Superior temporal gyrus (tissue), 1 donor: ENCODE results near the gene LMBR1L.
A peak's percentile ranks its signal among the peaks of the same experiment; 100 is the strongest.
"Not testable (repeated sequence)": the region's sequence is repeated elsewhere in the genome, so short reads cannot be mapped to it uniquely, and the experiment has no call there.

Experiments
- DNase-seq: peaks from one replicate; pipeline ENCODE4 v3.0.0-alpha.2; 2016; ENCODE audit errors: extremely low spot score

LMBR1L gene

GRCh38 chr12:49088150-49088931 lies 22.3 kb downstream of the LMBR1L start:
- peak; percentile 93 for DNase-seq

GRCh38 chr12:49086116-49086515 lies 24.5 kb downstream of the LMBR1L start:
- no peak for DNase-seq

DNA sequence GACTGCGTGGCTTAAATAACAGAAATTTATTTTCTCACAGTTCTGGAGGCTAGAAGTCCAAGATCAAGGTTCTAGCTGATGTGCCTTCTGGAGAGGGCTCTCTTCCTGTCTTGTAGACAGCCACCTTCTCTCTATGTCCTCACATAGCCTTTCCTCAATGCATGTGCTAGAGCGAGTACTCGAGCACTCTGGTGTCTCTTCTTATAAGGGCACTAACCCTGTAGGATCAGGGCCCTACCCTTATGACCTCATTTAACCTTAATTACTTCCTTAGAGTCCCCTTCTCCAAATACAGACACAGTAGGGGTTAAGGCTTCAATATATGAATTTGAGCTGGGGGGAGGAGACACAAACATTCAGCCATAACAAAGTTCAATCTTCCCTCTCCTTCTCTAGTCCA lies 26.2 kb downstream of the LMBR1L start:
- DNase-seq = no peak

- no peak for DNase-seq
Observed at GRCh38 chr12:49079793-49080192, 30.9 kb downstream of the LMBR1L start.

- DNase-seq = no peak
Observed at GRCh38 chr12:49070971-49071370, 39.7 kb downstream of the LMBR1L start.

DNA sequence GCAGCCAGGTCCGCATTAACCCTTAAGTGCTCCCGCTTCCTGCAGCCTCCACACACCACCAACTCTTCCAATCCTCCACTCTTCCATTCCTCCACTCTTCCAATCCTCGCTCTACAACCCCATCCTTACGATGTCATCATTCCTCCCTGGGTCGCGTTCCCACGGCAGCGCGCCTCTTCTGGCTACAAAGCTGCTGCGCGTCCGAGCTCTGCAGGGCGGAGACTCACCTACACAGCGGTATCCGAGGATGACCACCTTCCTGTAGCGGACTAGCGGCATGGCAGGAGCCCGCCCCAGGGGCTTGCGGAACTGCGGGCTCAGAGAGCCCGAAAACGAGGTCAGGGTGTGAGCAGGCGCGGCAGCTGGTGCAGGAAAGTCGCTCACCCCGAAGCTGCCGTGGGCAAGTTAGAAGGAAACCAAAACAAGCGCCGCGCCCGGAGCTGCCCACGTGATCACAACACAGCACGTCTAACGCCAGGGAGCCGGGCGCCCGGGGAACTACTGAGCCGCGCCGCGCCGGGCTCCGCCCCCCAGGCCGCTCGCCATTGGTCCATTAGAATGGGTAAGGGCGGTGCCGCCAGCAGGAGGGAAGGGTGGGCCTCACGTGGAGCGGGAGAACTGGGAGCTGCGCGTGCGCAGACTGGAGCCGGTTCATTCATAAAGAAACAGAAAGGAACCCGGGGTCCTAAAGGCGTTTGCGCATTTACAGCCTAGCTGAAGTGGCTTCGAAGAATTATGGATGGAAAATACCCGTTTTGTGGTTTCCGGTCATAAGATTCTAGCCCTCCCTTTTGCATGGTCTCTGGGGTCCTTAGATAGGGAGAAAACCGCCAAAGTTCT lies 40.9 kb downstream of the LMBR1L start, which contains the start of gene RHEBL1:
RHEBL1 (minus strand) TSS at position 473 of the 840 bp plus-strand sequence; CDS start at position 279, 194 bp downstream.
- peak; percentile 96 for DNase-seq

- DNase-seq = no peak
Observed at GRCh38 chr12:49068879-49069506, 41.7 kb downstream of the LMBR1L start.

DNA sequence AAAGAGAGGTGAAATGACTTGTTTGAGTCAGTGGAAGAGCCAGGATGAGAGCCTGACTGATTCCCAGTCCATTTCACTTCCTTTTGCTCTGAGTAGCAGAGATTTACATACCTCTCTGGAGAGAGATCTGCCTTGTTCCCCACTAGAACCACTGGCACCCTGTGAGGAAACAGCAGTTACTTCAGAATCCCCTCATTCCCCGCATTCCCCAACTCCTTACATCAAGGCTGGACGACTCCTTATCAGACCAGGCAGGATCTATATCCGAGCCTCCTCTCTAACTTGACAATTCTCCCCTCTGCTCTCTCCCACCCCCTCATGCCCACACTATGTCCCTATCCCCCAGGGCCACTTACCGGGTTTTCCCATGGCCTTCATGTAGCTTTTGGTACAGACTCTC lies 44.5 kb downstream of the LMBR1L start:
- no peak for DNase-seq

- DNase-seq = no peak
Observed at GRCh38 chr12:49064767-49065152, 45.9 kb downstream of the LMBR1L start.

DNA sequence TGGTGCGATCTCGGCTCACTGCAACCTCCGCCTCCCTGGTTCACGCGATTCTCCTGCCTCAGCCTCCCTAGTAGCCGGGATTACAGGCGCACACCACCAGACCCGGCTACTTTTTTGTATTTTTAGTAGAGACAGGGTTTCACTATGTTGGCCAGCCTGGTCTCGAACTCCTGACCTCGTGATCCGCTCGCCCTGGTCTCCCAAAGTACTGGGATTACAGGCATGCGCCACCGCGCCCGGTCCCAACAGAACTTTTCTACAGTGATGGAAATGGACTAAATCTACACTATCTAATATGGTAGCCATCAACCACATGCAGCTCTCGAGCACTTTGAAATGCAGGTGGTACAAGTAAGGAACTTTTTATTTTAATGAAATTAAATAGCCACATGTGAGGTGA lies 48.7 kb downstream of the LMBR1L start:
- DNase-seq = not testable (repeated sequence)

GRCh38 chr12:49061157-49061650 lies 49.4 kb downstream of the LMBR1L start:
- no peak for DNase-seq

GRCh38 chr12:49060237-49061156 lies 50.1 kb downstream of the LMBR1L start, which contains the start of gene KMT2D:
KMT2D (minus strand) TSS chr12:49060794; CDS start chr12:49055324, 5,470 bp downstream.
- peak; percentile 95 for DNase-seq

- DNase-seq = no peak
Observed at GRCh38 chr12:49059299-49060171, 51.1 kb downstream of the LMBR1L start.

DNA sequence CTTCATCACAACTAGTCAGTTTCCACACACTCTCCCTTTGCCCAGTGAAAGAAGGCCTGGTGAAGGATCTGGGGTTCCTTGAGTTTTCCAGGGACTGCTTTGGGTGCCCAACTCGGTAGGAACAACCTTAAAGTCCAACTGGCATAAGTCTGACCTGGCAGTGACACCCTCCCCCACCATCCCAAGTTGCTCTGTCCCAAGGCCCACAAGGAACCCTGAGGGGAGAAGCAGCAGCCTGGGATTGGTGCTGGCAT lies 51.7 kb downstream of the LMBR1L start:
- DNase-seq = no peak

DNA sequence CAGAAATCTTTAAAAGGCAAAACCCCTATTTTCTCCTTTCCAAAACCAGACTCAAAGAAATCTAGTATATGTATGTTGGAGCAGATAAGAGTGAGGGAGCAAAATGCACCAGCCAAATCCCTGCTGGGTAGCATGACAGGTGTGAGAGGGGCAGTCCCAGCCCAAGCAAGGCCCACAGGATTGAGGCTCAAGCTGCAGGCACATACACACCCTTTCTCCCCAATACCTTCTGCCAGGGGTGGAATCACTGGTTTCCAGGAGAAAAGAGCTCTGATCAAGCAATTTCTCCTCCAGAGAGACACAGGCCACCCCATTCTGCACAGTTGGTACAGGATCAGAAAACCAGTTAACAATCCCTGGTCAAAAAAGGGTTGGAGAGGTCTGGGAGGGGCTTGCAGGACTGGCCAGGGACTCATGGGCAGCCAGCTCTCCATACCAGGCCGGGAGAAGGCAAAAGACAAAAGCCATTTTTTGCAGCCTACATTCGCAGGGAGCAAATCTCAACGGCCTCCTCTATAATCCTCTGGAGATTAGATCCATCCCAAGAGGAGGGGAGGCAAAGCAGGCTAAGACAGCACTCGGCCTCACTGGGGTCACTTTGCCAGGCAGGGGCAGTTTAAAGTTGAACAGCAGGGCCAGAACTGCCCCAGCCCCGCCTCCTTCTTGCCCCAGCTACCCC lies 52.1 kb downstream of the LMBR1L start:
- DNase-seq = no peak

- no peak for DNase-seq
Observed at GRCh38 chr12:49057888-49058287, 52.8 kb downstream of the LMBR1L start.

DNA sequence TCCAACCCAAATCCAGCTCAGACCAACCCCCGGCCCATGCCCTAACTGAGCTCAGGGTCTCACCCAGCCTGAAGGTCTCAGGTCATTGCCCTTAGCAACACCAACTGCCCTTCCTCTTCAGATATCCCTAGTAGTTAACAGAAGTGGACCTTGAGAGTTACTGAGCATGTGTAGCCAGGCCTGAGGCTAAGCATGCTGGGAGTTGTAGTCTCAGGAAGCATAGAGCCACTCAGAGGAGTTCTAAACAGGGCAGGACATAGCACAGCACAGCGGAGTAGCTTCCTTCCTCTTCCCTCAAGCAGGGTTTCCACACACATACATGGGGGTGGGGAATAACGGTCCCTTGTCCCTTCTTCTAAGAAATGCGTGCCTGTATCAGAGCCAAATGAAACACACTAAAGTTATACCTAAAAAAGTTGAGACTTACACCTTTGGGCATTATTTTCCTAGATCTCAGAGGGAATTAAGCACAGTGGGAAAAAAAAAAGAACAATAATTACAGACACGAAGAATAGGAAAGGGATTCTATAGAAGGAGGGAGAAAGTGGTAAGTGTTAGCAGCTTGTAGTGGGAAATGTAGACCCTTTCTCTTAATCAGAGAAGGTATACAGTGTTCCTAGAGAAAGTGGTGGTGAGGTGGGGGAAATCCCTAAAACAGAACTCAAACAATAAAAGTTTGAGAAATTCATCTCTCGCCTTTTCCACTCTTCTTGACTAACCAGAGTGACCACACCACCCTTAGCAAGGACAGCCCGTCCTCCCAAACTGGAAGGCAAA lies 54.5 kb downstream of the LMBR1L start:
- DNase-seq = peak; percentile 73

DNA sequence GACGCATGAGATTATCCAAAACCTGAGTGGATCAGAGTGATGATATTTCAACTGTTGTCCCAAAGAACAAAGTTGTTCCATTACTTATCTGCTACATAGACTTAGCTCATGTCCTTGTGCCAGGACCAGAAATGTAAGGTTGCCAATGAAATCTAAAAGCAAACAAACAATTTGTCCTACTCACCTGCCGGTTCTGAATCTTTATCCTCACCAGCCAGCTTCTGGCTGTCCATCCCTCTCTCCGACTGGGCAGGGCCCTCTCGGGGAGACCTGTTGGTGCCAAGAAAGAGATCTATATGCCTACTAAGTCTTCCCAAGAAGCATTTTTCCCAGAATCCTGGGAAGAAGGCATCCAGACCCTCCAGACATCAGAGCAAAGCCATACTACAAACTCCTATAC lies 55.6 kb downstream of the LMBR1L start:
- no peak for DNase-seq

DNA sequence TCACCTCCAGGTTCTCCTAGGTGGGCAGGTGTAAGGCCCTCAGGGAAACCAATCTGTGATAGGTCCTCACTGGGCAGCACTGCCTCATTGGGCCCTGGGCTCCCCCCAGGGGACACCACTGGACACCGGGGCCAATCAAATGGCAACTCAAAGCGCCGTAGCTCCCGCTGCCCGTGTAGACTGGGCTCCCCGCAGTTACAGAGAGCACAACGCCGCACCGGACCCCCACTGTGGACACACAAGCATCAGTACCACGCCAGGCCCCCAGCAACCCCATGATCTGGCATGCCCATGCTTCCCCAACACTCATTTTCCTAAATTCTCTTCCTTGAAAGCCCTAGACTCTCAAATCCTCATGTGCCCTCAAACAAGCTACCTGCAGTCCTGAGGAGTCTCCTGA lies 56.1 kb downstream of the LMBR1L start:
- DNase-seq = no peak
